Stimulated activated CD4-positive, alpha-beta T cell treated with anti-CD3 and anti-CD28 coated beads, Interleukin-1b, Interleukin-23, amount 100 ng/mL, for 48 hours (primary cell): ENCODE measurements around the gene ATP2A2.

ENCODE experiments used
- DNase-seq: peaks from one replicate; pipeline ENCODE4 v3.0.0-alpha.2; 2020

Gene ATP2A2

GRCh38 chr12:110262442-110263388 lies 18.3 kb upstream of the ATP2A2 start:
- no peak for DNase-seq

- no peak for DNase-seq
Observed at GRCh38 chr12:110266381-110266960, 14.6 kb upstream of the ATP2A2 start.

- no peak for DNase-seq
Observed at GRCh38 chr12:110266980-110267620, 13.9 kb upstream of the ATP2A2 start.

- DNase-seq: no peak
Observed at GRCh38 chr12:110269622-110270124, 11.4 kb upstream of the ATP2A2 start.

- no peak for DNase-seq
Observed at GRCh38 chr12:110270125-110270962, 10.7 kb upstream of the ATP2A2 start.

GRCh38 chr12:110271015-110271414 lies 10.0 kb upstream of the ATP2A2 start:
- DNase-seq: no peak

- DNase-seq: no peak
Observed at GRCh38 chr12:110277530-110278254, 3.4 kb upstream of the ATP2A2 start.

GRCh38 chr12:110278255-110278536 lies 2.9 kb upstream of the ATP2A2 start:
- DNase-seq: no peak

- DNase-seq: no peak
Observed at GRCh38 chr12:110279566-110280375, 1.3 kb upstream of the ATP2A2 start.

GRCh38 chr12:110280392-110280778 lies 662 bp upstream of the ATP2A2 start:
- DNase-seq: peak; percentile 41

GRCh38 chr12:110281549-110282299 lies 677 bp downstream of the ATP2A2 start:
- peak; percentile 44 for DNase-seq

GRCh38 chr12:110282300-110282860 lies 1.3 kb downstream of the ATP2A2 start:
- no peak for DNase-seq

GRCh38 chr12:110282956-110283817 lies 2.1 kb downstream of the ATP2A2 start:
- no peak for DNase-seq

GRCh38 chr12:110284597-110284996 lies 3.5 kb downstream of the ATP2A2 start:
- DNase-seq: no peak

- DNase-seq: no peak
Observed at GRCh38 chr12:110286623-110287022, 5.6 kb downstream of the ATP2A2 start.

GRCh38 chr12:110287986-110288385 lies 6.9 kb downstream of the ATP2A2 start:
- DNase-seq: no peak

- DNase-seq: no peak
Observed at GRCh38 chr12:110289044-110289710, 8.1 kb downstream of the ATP2A2 start.

- DNase-seq: no peak
Observed at GRCh38 chr12:110289711-110290078, 8.6 kb downstream of the ATP2A2 start.
